Karpas-422 (cell line): ENCODE measurements around the gene ILF2. TPM values are rescaled to one million over a fixed set of nuclear protein-coding genes. Genes with fewer than 3 reads are reported as not detected.

ENCODE experiments used
- DNase-seq: peaks from one replicate; pipeline ENCODE4 v3.0.0-alpha.2; 2015
- H2AFZ ChIP-seq: fragments of 200-600 bp; sonication (generic); 2 replicates; pipeline ENCODE4 v1.6.1; 2014; ENCODE audit warnings: antibody characterized with exemption, low read length, mixed read lengths
- H3K27ac ChIP-seq: fragments of 200-600 bp; sonication (generic); 2 replicates; pipeline ENCODE4 v1.5.1; 2014; ENCODE audit warnings: mild to moderate bottlenecking, low read length, moderate library complexity
- H3K27me3 ChIP-seq: fragments of 200-600 bp; sonication (generic); 2 replicates; pipeline ENCODE4 v1.6.1; 2014; ENCODE audit warnings: low read length, mixed read lengths
- H3K36me3 ChIP-seq: fragments of 200-600 bp; sonication (generic); 2 replicates; pipeline ENCODE4 v1.6.1; 2014; ENCODE audit warnings: low read length, mixed read lengths; ENCODE audit not compliant: insufficient read depth
- H3K4me1 ChIP-seq: fragments of 200-600 bp; sonication (generic); 2 replicates; pipeline ENCODE4 v1.6.1; 2014; ENCODE audit warnings: mild to moderate bottlenecking, low read length, mixed read lengths
- H3K4me2 ChIP-seq: fragments of 200-600 bp; sonication (generic); 2 replicates; pipeline ENCODE4 v1.6.1; 2014; ENCODE audit warnings: low read length, low read depth, mild to moderate bottlenecking; ENCODE audit not compliant: poor library complexity, severe bottlenecking
- H3K4me3 ChIP-seq: fragments of 200-600 bp; sonication (generic); 2 replicates; pipeline ENCODE4 v1.5.1; 2014; ENCODE audit warnings: mild to moderate bottlenecking, antibody characterized with exemption, low read length, mixed read lengths
- H3K79me2 ChIP-seq: fragments of 200-600 bp; sonication (generic); 2 replicates; pipeline ENCODE4 v1.6.1; 2014; ENCODE audit warnings: mild to moderate bottlenecking, low read length, mixed read lengths
- H3K9ac ChIP-seq: fragments of 200-600 bp; sonication (generic); 2 replicates; pipeline ENCODE4 v1.6.0; 2014; ENCODE audit warnings: low read length
- H3K9me2 ChIP-seq: fragments of 200-600 bp; sonication (generic), shearing (Covaris generic); replicated peaks from 2 replicates; pipeline ENCODE4 v1.6.0; 2014; ENCODE audit warnings: mild to moderate bottlenecking, low read length, moderate library complexity; ENCODE audit not compliant: insufficient read depth
- H3K9me3 ChIP-seq: fragments of 300-700, 200-600 bp; sonication (generic); 2 replicates; pipeline ENCODE4 v1.6.1; 2014; ENCODE audit warnings: low read length, mixed read lengths
- H4K20me1 ChIP-seq: fragments of 200-600 bp; sonication (generic); 2 replicates; pipeline ENCODE4 v1.6.1; 2014; ENCODE audit warnings: mild to moderate bottlenecking, antibody characterized with exemption, low read length, low read depth; ENCODE audit not compliant: insufficient read depth
- total RNA-seq: library from RNA; depleted of rRNA; stranded (reverse); fragments of >200 nt; shearing (Covaris generic); gene quantifications from 2 replicates; pipeline ENCODE4 v1.2.3, GENCODE V29; 2014; ENCODE audit warnings: low replicate concordance

ILF2 gene
- total RNA-seq, 1 experiment from 2014 or later, result 178 TPM

- H4K20me1 ChIP-seq, result peaks cover 3% of the 10 kb centered on the region; the same call in 1 of the 2 replicates
- no peak overlapping the region for H3K4me3 ChIP-seq
- no peak for DNase-seq
- H3K4me1 ChIP-seq, result peaks cover 38% of the 10 kb centered on the region
- H3K27me3 ChIP-seq, result no peaks in the 10 kb centered on the region
- no peaks in the 10 kb centered on the region for H3K9me3 ChIP-seq
- H3K9me2 ChIP-seq, result no peaks in the 10 kb centered on the region
- no peak overlapping the region for H3K27ac ChIP-seq
- H2AFZ ChIP-seq, result no peak overlapping the region
- H3K9ac ChIP-seq, result no peak overlapping the region
- peaks cover 21% of the 10 kb centered on the region for H3K79me2 ChIP-seq
- H3K4me2 ChIP-seq, result no peak overlapping the region
- peaks cover 6% of the 10 kb centered on the region; the same call in 1 of the 2 replicates for H3K36me3 ChIP-seq
Measured at GRCh38 chr1:153631047-153632022, 39.5 kb downstream of the ILF2 start.

- Histone ChIP-seq H2AFZ (no peak overlapping the region), H3K27me3 (no peaks in the 10 kb centered on the region), H3K4me1 (peaks cover 30% of the 10 kb centered on the region), H3K9me3 (no peaks in the 10 kb centered on the region), H3K9ac (no peak overlapping the region), H4K20me1 (no peaks in the 10 kb centered on the region), H3K27ac (no peak overlapping the region), H3K4me3 (no peak overlapping the region), H3K4me2 (no peak overlapping the region), H3K79me2 (peaks cover 11% of the 10 kb centered on the region), H3K36me3 (no peaks in the 10 kb centered on the region), H3K9me2 (no peaks in the 10 kb centered on the region)
- DNase-seq, result no peak
Measured at GRCh38 chr1:153630384-153630783, 40.4 kb downstream of the ILF2 start.

GRCh38 chr1:153629971-153630370 lies 40.8 kb downstream of the ILF2 start:
- no peak overlapping the region for H3K9ac ChIP-seq
- H4K20me1 ChIP-seq, result no peaks in the 10 kb centered on the region
- no peak for DNase-seq
- H3K4me1 ChIP-seq, result peaks cover 26% of the 10 kb centered on the region
- no peak overlapping the region for H3K4me3 ChIP-seq
- H3K9me3 ChIP-seq, result no peaks in the 10 kb centered on the region
- no peak overlapping the region for H2AFZ ChIP-seq
- no peaks in the 10 kb centered on the region for H3K27me3 ChIP-seq
- H3K79me2 ChIP-seq, result peaks cover 7% of the 10 kb centered on the region
- no peak overlapping the region for H3K27ac ChIP-seq
- H3K9me2 ChIP-seq, result no peaks in the 10 kb centered on the region
- H3K36me3 ChIP-seq, result no peaks in the 10 kb centered on the region
- H3K4me2 ChIP-seq, result no peak overlapping the region

GRCh38 chr1:153629343-153629665 lies 41.5 kb downstream of the ILF2 start:
- DNase-seq, result no peak
- H3K9ac ChIP-seq, result no peak overlapping the region
- H3K27me3 ChIP-seq, result no peaks in the 10 kb centered on the region
- H3K27ac ChIP-seq, result no peak overlapping the region
- H3K9me3 ChIP-seq, result no peaks in the 10 kb centered on the region
- H3K4me1 ChIP-seq, result peaks cover 24% of the 10 kb centered on the region
- no peaks in the 10 kb centered on the region for H4K20me1 ChIP-seq
- H3K79me2 ChIP-seq, result peaks cover under 1% of the 10 kb centered on the region
- H3K9me2 ChIP-seq, result no peaks in the 10 kb centered on the region
- H3K4me3 ChIP-seq, result no peak overlapping the region
- no peak overlapping the region for H2AFZ ChIP-seq
- H3K4me2 ChIP-seq, result no peak overlapping the region
- H3K36me3 ChIP-seq, result no peaks in the 10 kb centered on the region

- no peaks in the 10 kb centered on the region for H3K79me2 ChIP-seq
Measured at GRCh38 chr1:153628638-153629342, 42.0 kb downstream of the ILF2 start.

GRCh38 chr1:153627715-153628626 lies 42.8 kb downstream of the ILF2 start, which contains the start of gene S100A1:
TSS of gene S100A1 (plus strand) at chr1:153628434. CDS start at chr1:153630522, 2,088 bp downstream.
- Histone ChIP-seq H3K4me1 (peaks cover 28% of the 10 kb centered on the region), H3K27me3 (no peaks in the 10 kb centered on the region), H3K36me3 (no peaks in the 10 kb centered on the region), H3K9ac (peak within 1 kb of the TSS; percentile 75), H3K4me2 (peak within 1 kb of the TSS; percentile 92), H3K4me3 (peak within 1 kb of the TSS; percentile 73), H3K9me2 (no peaks in the 10 kb centered on the region), H4K20me1 (no peaks in the 10 kb centered on the region), H2AFZ (peak within 1 kb of the TSS; percentile 83), H3K27ac (no peak within 1 kb of the TSS), H3K79me2 (no peaks in the 10 kb centered on the region), H3K9me3 (no peaks in the 10 kb centered on the region)
- no peak for DNase-seq

More at GRCh38 chr1:153628638-153629342, 42.0 kb downstream of the ILF2 start:
- Histone ChIP-seq H3K9me2 (no peaks in the 10 kb centered on the region), H3K4me2 (no peak overlapping the region), H3K4me3 (no peak overlapping the region), H3K27me3 (no peaks in the 10 kb centered on the region), H3K36me3 (no peaks in the 10 kb centered on the region), H3K27ac (no peak overlapping the region), H4K20me1 (no peaks in the 10 kb centered on the region), H3K9ac (0 out of 2 replicates have a peak overlapping the region, but pooled peaks have one; percentile 36), H3K9me3 (no peaks in the 10 kb centered on the region), H3K4me1 (peaks cover 24% of the 10 kb centered on the region), H2AFZ (no peak overlapping the region)
- DNase-seq, result no peak

- H3K9me3 ChIP-seq, result no peaks in the 10 kb centered on the region
- H3K27me3 ChIP-seq, result no peaks in the 10 kb centered on the region
- H2AFZ ChIP-seq, result peak within 1 kb of the TSS; percentile 83
- H3K9ac ChIP-seq, result peak within 1 kb of the TSS; percentile 75
- no peaks in the 10 kb centered on the region for H3K9me2 ChIP-seq
- H3K36me3 ChIP-seq, result no peaks in the 10 kb centered on the region
- H3K4me3 ChIP-seq, result peak within 1 kb of the TSS; percentile 73
- no peaks in the 10 kb centered on the region for H3K79me2 ChIP-seq
- H3K4me2 ChIP-seq, result peak within 1 kb of the TSS; percentile 92
- H3K27ac ChIP-seq, result no peak within 1 kb of the TSS
- peak; percentile 97 for DNase-seq
- H3K4me1 ChIP-seq, result peaks cover 30% of the 10 kb centered on the region
- H4K20me1 ChIP-seq, result no peaks in the 10 kb centered on the region
Measured at GRCh38 chr1:153626904-153627714, 43.7 kb downstream of the ILF2 start, which contains the start of gene S100A13. TSS of gene S100A13 (minus strand) at chr1:153627505. CDS start at chr1:153626472, 1,033 bp downstream.
